SK-N-SH (cell line): ENCODE data around the gene OLFM2. TPM values are rescaled to one million over a fixed set of nuclear protein-coding genes. Genes with fewer than 3 reads are reported as not detected.

Source experiments
- CTCF ChIA-PET: fragments of 300-600, 350-600 bp; formaldehyde crosslinking; extraction: SDS; loops from one replicate; lab custom pipeline; 2021; lab: Yijun Ruan, JAX
- POLR2A ChIA-PET: fragments of 350-600 bp; sonication (Branson Sonifier 250); formaldehyde crosslinking; extraction: SDS; loops from one replicate; lab custom pipeline; 2020; ENCODE audit warnings: antibody characterized with exemption, inconsistent platforms; lab: Yijun Ruan, JAX
- DNase-seq: peaks from one replicate; pipeline ENCODE4 v3.0.0; 2012
- H2AFZ ChIP-seq: fragments of 200-600 bp; sonication (generic); 2 replicates; pipeline ENCODE4 v1.8.1; 2016; ENCODE audit warnings: antibody characterized with exemption, mild to moderate bottlenecking, low read depth
- H3F3A ChIP-seq: fragments of 200-600 bp; sonication (generic); replicated peaks from 2 replicates; pipeline ENCODE3; 2016; ENCODE audit warnings: antibody characterized with exemption, mild to moderate bottlenecking; ENCODE audit not compliant: insufficient read depth
- H3K27ac ChIP-seq, 2 experiments: fragments of 200-500 bp in 1 of 2; fragments of 200-600 bp in 1 of 2; sonication (Bioruptor generic) in 1 of 2; sonication (generic), shearing (Covaris generic) in 1 of 2; 2 replicates each; pipeline versions ENCODE4 v1.5.1 to v1.6.1; 2014 to 2016; ENCODE audit warnings: low read depth in 2 of 2, inconsistent platforms in 1 of 2, low read length in 1 of 2, mild to moderate bottlenecking in 1 of 2, mixed read lengths in 1 of 2
- H3K27me3 ChIP-seq: fragments of 200-600 bp; sonication (generic), shearing (Covaris generic); 2 replicates; pipeline ENCODE4 v1.6.1; 2016; ENCODE audit warnings: mixed run types; ENCODE audit not compliant: insufficient read depth
- H3K36me3 ChIP-seq, 2 experiments: fragments of 200-500 bp in 1 of 2; fragments of 200-600 bp in 1 of 2; sonication (Bioruptor generic) in 1 of 2; sonication (generic) in 1 of 2; replicated peaks in 1 of 2; 2 replicates each; pipeline versions ENCODE3 to v1.5.1; 2014 to 2016; ENCODE audit warnings: low read length in 1 of 2, mild to moderate bottlenecking in 1 of 2; ENCODE audit not compliant: insufficient read depth in 2 of 2, control insufficient read depth in 1 of 2
- H3K4me1 ChIP-seq, 2 experiments: fragments of 200-500 bp in 1 of 2; fragments of 200-600 bp in 1 of 2; sonication (Bioruptor generic) in 1 of 2; sonication (generic), shearing (Covaris generic) in 1 of 2; 2 replicates each; pipeline versions ENCODE4 v1.5.1 to v1.6.1; 2014 to 2016; ENCODE audit warnings: low read depth in 1 of 2, low read length in 1 of 2, mixed run types in 1 of 2; ENCODE audit not compliant: insufficient read depth in 2 of 2, control insufficient read depth in 1 of 2
- H3K4me2 ChIP-seq: fragments of 200-600 bp; sonication (generic), shearing (Covaris generic); 2 replicates; pipeline ENCODE4 v1.6.1; 2017; ENCODE audit warnings: mixed run types
- H3K4me3 ChIP-seq, 2 experiments: fragments of 200-500 bp in 1 of 2; fragments of 200-600 bp in 1 of 2; sonication (Bioruptor generic) in 1 of 2; sonication (generic), shearing (Covaris generic) in 1 of 2; 2 replicates each; pipeline versions ENCODE4 v1.5.1 to v1.8.1; 2014 to 2016; ENCODE audit warnings: low read depth in 2 of 2, inconsistent platforms in 1 of 2, low read length in 1 of 2, mild to moderate bottlenecking in 1 of 2, mixed read lengths in 1 of 2, moderate library complexity in 1 of 2
- H3K79me2 ChIP-seq: fragments of 200-600 bp; sonication (generic); 2 replicates; pipeline ENCODE4 v1.8.1; 2017; ENCODE audit warnings: mild to moderate bottlenecking; ENCODE audit not compliant: insufficient read depth
- H3K9ac ChIP-seq: fragments of 200-600 bp; sonication (generic); 2 replicates; pipeline ENCODE4 v1.6.1; 2017; ENCODE audit warnings: mixed run types
- H3K9me2 ChIP-seq: fragments of 200-600 bp; sonication (generic); 2 replicates; pipeline ENCODE4 v1.6.1; 2017; ENCODE audit warnings: mixed run types
- H3K9me3 ChIP-seq: fragments of 200-600 bp; sonication (generic); 2 replicates; pipeline ENCODE4 v1.6.1; 2017; ENCODE audit warnings: mixed run types, mild to moderate bottlenecking, moderate library complexity
- H4K20me1 ChIP-seq: fragments of 200-600 bp; sonication (generic); 2 replicates; pipeline ENCODE4 v1.6.1; 2017; ENCODE audit warnings: mild to moderate bottlenecking, mixed run types; ENCODE audit not compliant: insufficient read depth
- EP300 ChIP-seq, 2 experiments: IDR thresholded peaks; 2 replicates each; pipeline versions ENCODE4 v1.4.0 to v1.6.1; 2012; ENCODE audit warnings: borderline replicate concordance in 1 of 2, low read depth in 1 of 2, low read length in 1 of 2
- EZH2phosphoT487 ChIP-seq: fragments of 200-600 bp; sonication (generic); IDR thresholded peaks from 2 replicates; pipeline ENCODE4 v1.6.1; 2017; ENCODE audit warnings: low read depth, mixed run types, mild to moderate bottlenecking, antibody characterized with exemption, moderate library complexity, borderline replicate concordance
- FOXM1 ChIP-seq: IDR thresholded peaks from 2 replicates; pipeline ENCODE4 v1.4.0; 2012; ENCODE audit warnings: low read depth, mild to moderate bottlenecking
- GABPA ChIP-seq: IDR thresholded peaks from 2 replicates; pipeline ENCODE4 v1.4.0; 2012; ENCODE audit warnings: low read depth, mild to moderate bottlenecking
- GATA2 ChIP-seq: sonication (generic); formaldehyde crosslinking; IDR thresholded peaks from 2 replicates; pipeline ENCODE4 v1.5.0; 2020; ENCODE audit warnings: mild to moderate bottlenecking, missing genetic modification reagents
- MAX ChIP-seq: IDR thresholded peaks from 2 replicates; pipeline ENCODE4 v1.4.0; 2012; ENCODE audit warnings: low read depth
- MEF2A ChIP-seq: IDR thresholded peaks from 2 replicates; pipeline ENCODE4 v1.4.0; 2012; ENCODE audit warnings: low read depth, borderline replicate concordance
- MXI1 ChIP-seq: IDR thresholded peaks from 2 replicates; pipeline ENCODE4 v1.6.1; 2012; ENCODE audit warnings: mild to moderate bottlenecking, low read depth, low read length, improper control_type of control experiment
- NRF1 ChIP-seq: IDR thresholded peaks from 2 replicates; pipeline ENCODE4 v1.6.1; 2012; ENCODE audit warnings: low read depth, mild to moderate bottlenecking, low read length
- POLR2AphosphoS5 ChIP-seq: IDR thresholded peaks from 2 replicates; pipeline ENCODE4 v1.6.1; 2012; ENCODE audit warnings: low read depth, low read length
- RCOR1 ChIP-seq: fragments of 150-350 bp; IDR thresholded peaks from 2 replicates; pipeline ENCODE4 v1.6.1; 2017; ENCODE audit warnings: antibody characterized with exemption, low read length
- REST ChIP-seq: IDR thresholded peaks from 2 replicates; pipeline ENCODE4 v1.6.1; 2012; ENCODE audit warnings: mild to moderate bottlenecking, low read depth, low read length, moderate library complexity
- RFX5 ChIP-seq: IDR thresholded peaks from 2 replicates; pipeline ENCODE4 v1.6.1; 2012; ENCODE audit warnings: mild to moderate bottlenecking, improper control_type of control experiment, low read length
- RXRA ChIP-seq: IDR thresholded peaks from 2 replicates; pipeline ENCODE4 v1.4.0; 2012; ENCODE audit warnings: low read depth, mild to moderate bottlenecking, borderline replicate concordance
- SIN3A ChIP-seq: IDR thresholded peaks from 2 replicates; pipeline ENCODE4 v1.6.1; 2012; ENCODE audit warnings: low read depth, mild to moderate bottlenecking, low read length, moderate library complexity, borderline replicate concordance
- SMC3 ChIP-seq: IDR thresholded peaks from 2 replicates; pipeline ENCODE4 v1.6.1; 2012; ENCODE audit warnings: low read depth, low read length, improper control_type of control experiment
- TAF1 ChIP-seq: IDR thresholded peaks from 2 replicates; pipeline ENCODE4 v1.6.1; 2012; ENCODE audit warnings: low read depth, mild to moderate bottlenecking, low read length, moderate library complexity, borderline replicate concordance
- TEAD4 ChIP-seq: IDR thresholded peaks from 2 replicates; pipeline ENCODE4 v1.4.0; 2012; ENCODE audit warnings: mild to moderate bottlenecking, borderline replicate concordance; ENCODE audit not compliant: insufficient read depth
- USF1 ChIP-seq: IDR thresholded peaks from 2 replicates; pipeline ENCODE4 v1.4.0; 2012; ENCODE audit warnings: low read depth, borderline replicate concordance
- USF2 ChIP-seq: fragments of 150-350 bp; IDR thresholded peaks from 2 replicates; pipeline ENCODE4 v1.6.1; 2017; ENCODE audit warnings: antibody characterized with exemption, low read length, low read depth, borderline replicate concordance
- WGBS: methylation state at CpG from one replicate; pipeline ENCODE4 v1.1.6; 2017; ENCODE audit warnings: low lambda C conversion rate; 5-methylcytosine and 5-hydroxymethylcytosine counted together
- polyA plus RNA-seq, 3 experiments: library from polyadenylated mRNA; depleted of rRNA; stranded (reverse); fragments of >200 nt; gene quantifications; 2 replicates each; pipeline ENCODE4 v1.2.3, GENCODE V29; 2012

The OLFM2 gene
- polyA plus RNA-seq, 1 of the 3 experiments (the other 2 are of a cell fraction), result 10.7 TPM

- ChIA-PET CTCF (interaction anchor here (0.6 kb wide), 1 partner anchor 13 kb away, joined by 4 read pairs; no protein-coding TSS in a partner anchor), POLR2A (no interaction called here)
- Histone ChIP-seq H3K79me2 (no peaks in the 10 kb centered on the region), H3K27ac (no peak overlapping the region), H3K9me2 (no peaks in the 10 kb centered on the region), H3K4me2 (no peak overlapping the region), H3K4me3 (no peak overlapping the region), H3K4me1 (no peaks in the 10 kb centered on the region), H3K27me3 (peaks cover 40% of the 10 kb centered on the region), H3K9ac (no peak overlapping the region), H2AFZ (no peak overlapping the region)
- WGBS, result 5% methylated on average over 5 of the region's 8 CpGs
- TF ChIP-seq GABPA (no peak), FOXM1 (no peak), RXRA (no peak), EZH2phosphoT487 (no peak), SIN3A (no peak), EP300 (IDR thresholded peaks at IDR 0.05; ENCODE audit: borderline replicate concordance in 1 of 2, low read depth in 1 of 2, low read length in 1 of 2) (no peak), SMC3 (no peak), RFX5 (no peak), NRF1 (no peak), USF1 (no peak), TAF1 (no peak), MEF2A (no peak), MAX (no peak), REST (no peak), USF2 (no peak), POLR2AphosphoS5 (no peak), RCOR1 (no peak), TEAD4 (no peak), MXI1 (no peak), GATA2 (CRISPR knock-in tag) (no peak)
- TF ChIP-seq, all 33 proteins: peak for 0
- no peaks in the 10 kb centered on the region for H3K9me3 ChIP-seq
- H3K36me3 ChIP-seq, result no peaks in the 10 kb centered on the region
- H3F3A ChIP-seq, result no peaks in the 10 kb centered on the region
- no peaks in the 10 kb centered on the region for H4K20me1 ChIP-seq
- DNase-seq, result no peak
These were observed 32.7 kb upstream of the OLFM2 start for GRCh38 chr19:9968820-9969687.
